HG03469 (cell line): Measurements from ENCODE around the gene CXCL14.

Source experiments
- ATAC-seq: cut with Tn5 transposase; IDR thresholded peaks from one replicate; pipeline ENCODE4 v1.9.1; 2021; ENCODE audit warnings: mild to moderate bottlenecking, moderate library complexity, moderate number of reproducible peaks; ENCODE audit not compliant: unreplicated experiment

CXCL14 gene

GRCh38 chr5:135578685-135579341 lies at the start of gene CXCL14:
Gene CXCL14, minus strand, starts transcription at chr5:135578991. Its CDS starts 213 bp downstream, at chr5:135578778.
- no peak for ATAC-seq

GRCh38 chr5:135626636-135627035 lies 47.8 kb upstream of the CXCL14 start:
- no peak for ATAC-seq

GRCh38 chr5:135625961-135626360 lies 47.2 kb upstream of the CXCL14 start:
- ATAC-seq, result no peak

- ATAC-seq, result no peak
These were observed 46.7 kb upstream of the CXCL14 start for GRCh38 chr5:135625486-135625885.

GRCh38 chr5:135625061-135625460 lies 46.3 kb upstream of the CXCL14 start:
- ATAC-seq, result no peak

GRCh38 chr5:135623186-135623715 lies 44.5 kb upstream of the CXCL14 start:
- ATAC-seq, result no peak

- ATAC-seq, result no peak
These were observed 36.9 kb upstream of the CXCL14 start for GRCh38 chr5:135615581-135616260.

- ATAC-seq, result no peak
These were observed 36.4 kb upstream of the CXCL14 start for GRCh38 chr5:135615171-135615570.

GRCh38 chr5:135609981-135610380 lies 31.2 kb upstream of the CXCL14 start:
- ATAC-seq, result no peak

- ATAC-seq, result no peak
These were observed 30.1 kb upstream of the CXCL14 start for GRCh38 chr5:135608761-135609443.

GRCh38 chr5:135608361-135608760 lies 29.6 kb upstream of the CXCL14 start:
- no peak for ATAC-seq

- no peak for ATAC-seq
These were observed 27.6 kb upstream of the CXCL14 start for GRCh38 chr5:135606431-135606830.

GRCh38 chr5:135605221-135605620 lies 26.4 kb upstream of the CXCL14 start:
- ATAC-seq, result no peak

- ATAC-seq, result no peak
These were observed 25.3 kb upstream of the CXCL14 start for GRCh38 chr5:135604056-135604455.

- no peak for ATAC-seq
These were observed 24.3 kb upstream of the CXCL14 start for GRCh38 chr5:135602882-135603721.

GRCh38 chr5:135601466-135601865 lies 22.7 kb upstream of the CXCL14 start:
- no peak for ATAC-seq

- no peak for ATAC-seq
These were observed 22.2 kb upstream of the CXCL14 start for GRCh38 chr5:135600971-135601381.

GRCh38 chr5:135600152-135600570 lies 21.4 kb upstream of the CXCL14 start:
- ATAC-seq, result no peak

GRCh38 chr5:135599421-135600151 lies 20.8 kb upstream of the CXCL14 start:
- no peak for ATAC-seq
